Trophoblast cell (in vitro differentiated cells and primary cell): ENCODE data around the gene MAP4K4.

Source experiments
- DNase-seq, 2 donors: peaks; one replicate each; pipeline ENCODE4 v3.0.0-alpha.2; 2016
- H2AFZ ChIP-seq: 2 replicates; pipeline ENCODE4 v1.6.1; 2013; ENCODE audit warnings: low read length, moderate library complexity, mild to moderate bottlenecking; ENCODE audit not compliant: insufficient read depth, poor library complexity
- H2AK5ac ChIP-seq: 2 replicates; pipeline ENCODE4 v1.6.1; 2013; ENCODE audit warnings: mild to moderate bottlenecking, low read length
- H2BK120ac ChIP-seq: 2 replicates; pipeline ENCODE4 v1.6.1; 2013; ENCODE audit warnings: low read length, mild to moderate bottlenecking, moderate library complexity; ENCODE audit not compliant: insufficient read depth, poor library complexity
- H2BK12ac ChIP-seq: 2 replicates; pipeline ENCODE4 v1.6.1; 2013; ENCODE audit warnings: mild to moderate bottlenecking, low read length, moderate library complexity
- H2BK5ac ChIP-seq: 2 replicates; pipeline ENCODE4 v1.6.1; 2013; ENCODE audit warnings: low read length, low read depth, moderate library complexity, mild to moderate bottlenecking; ENCODE audit not compliant: poor library complexity
- H3K14ac ChIP-seq: 2 replicates; pipeline ENCODE4 v1.6.1; 2013; ENCODE audit warnings: mild to moderate bottlenecking, low read length
- H3K18ac ChIP-seq: 2 replicates; pipeline ENCODE4 v1.6.1; 2013; ENCODE audit warnings: mild to moderate bottlenecking, low read length
- H3K23ac ChIP-seq: 2 replicates; pipeline ENCODE4 v1.6.1; 2013; ENCODE audit warnings: low read length
- H3K27ac ChIP-seq: 2 replicates; pipeline ENCODE4 v1.5.1; 2013; ENCODE audit warnings: low read depth, mild to moderate bottlenecking, inconsistent platforms, low read length, moderate library complexity
- H3K27me3 ChIP-seq: 2 replicates; pipeline ENCODE4 v1.6.1; 2013; ENCODE audit warnings: inconsistent platforms, mild to moderate bottlenecking, low read length, moderate library complexity; ENCODE audit not compliant: insufficient read depth
- H3K36me3 ChIP-seq, 2 experiments: 1 replicate in 1 of 2; 2 replicates in 1 of 2; pipeline ENCODE4 v1.6.1; 2013; ENCODE audit warnings: low read length in 2 of 2, mild to moderate bottlenecking in 2 of 2, moderate library complexity in 1 of 2; ENCODE audit not compliant: insufficient read depth in 2 of 2, control insufficient read depth in 1 of 2
- H3K4ac ChIP-seq: 2 replicates; pipeline ENCODE4 v1.6.1; 2013; ENCODE audit warnings: low read depth, mild to moderate bottlenecking, low read length, moderate library complexity
- H3K4me1 ChIP-seq, 2 experiments: 1 replicate in 1 of 2; 2 replicates in 1 of 2; pipeline ENCODE4 v1.6.1; 2013; ENCODE audit warnings: low read length in 2 of 2, mild to moderate bottlenecking in 2 of 2, moderate library complexity in 1 of 2; ENCODE audit not compliant: insufficient read depth in 2 of 2, control insufficient read depth in 1 of 2
- H3K4me2 ChIP-seq: 2 replicates; pipeline ENCODE4 v1.6.1; 2013; ENCODE audit warnings: inconsistent platforms, mild to moderate bottlenecking, low read length, moderate library complexity
- H3K4me3 ChIP-seq: 2 replicates; pipeline ENCODE4 v1.5.1; 2013; ENCODE audit warnings: mild to moderate bottlenecking, low read depth, low read length, inconsistent platforms
- H3K79me1 ChIP-seq: one replicate; pipeline ENCODE4 v1.6.1; 2013; ENCODE audit warnings: low read length
- H3K79me2 ChIP-seq: 2 replicates; pipeline ENCODE4 v1.6.1; 2013; ENCODE audit warnings: low read length, mild to moderate bottlenecking; ENCODE audit not compliant: control insufficient read depth, insufficient read depth, poor library complexity
- H3K9ac ChIP-seq: 2 replicates; pipeline ENCODE4 v1.6.1; 2013; ENCODE audit warnings: mild to moderate bottlenecking, low read length
- H3K9me3 ChIP-seq: 2 replicates; pipeline ENCODE4 v1.6.1; 2013; ENCODE audit warnings: low read depth, mild to moderate bottlenecking, control low read depth, inconsistent platforms, low read length; ENCODE audit not compliant: insufficient read depth
- H4K12ac ChIP-seq: 2 replicates; pipeline ENCODE4 v1.6.1; 2013; ENCODE audit warnings: low read depth, mild to moderate bottlenecking, low read length, moderate library complexity
- H4K8ac ChIP-seq: 2 replicates; pipeline ENCODE4 v1.6.1; 2013; ENCODE audit warnings: low read depth, mild to moderate bottlenecking, low read length, moderate library complexity
- H4K91ac ChIP-seq: one replicate; pipeline ENCODE4 v1.6.1; 2013; ENCODE audit warnings: low read depth, mild to moderate bottlenecking, low read length, moderate library complexity
- WGBS: extraction: QIAGEN DNeasy Blood & Tissue Kit; methylation state at CpG from one replicate; pipeline ENCODE4 v1.1.7; 2013; ENCODE audit warnings: missing lambda C conversion rate; ENCODE audit not compliant: insufficient read length, insufficient coverage; ENCODE audit errors: extremely low coverage; 5-methylcytosine and 5-hydroxymethylcytosine counted together

The MAP4K4 gene

DNA sequence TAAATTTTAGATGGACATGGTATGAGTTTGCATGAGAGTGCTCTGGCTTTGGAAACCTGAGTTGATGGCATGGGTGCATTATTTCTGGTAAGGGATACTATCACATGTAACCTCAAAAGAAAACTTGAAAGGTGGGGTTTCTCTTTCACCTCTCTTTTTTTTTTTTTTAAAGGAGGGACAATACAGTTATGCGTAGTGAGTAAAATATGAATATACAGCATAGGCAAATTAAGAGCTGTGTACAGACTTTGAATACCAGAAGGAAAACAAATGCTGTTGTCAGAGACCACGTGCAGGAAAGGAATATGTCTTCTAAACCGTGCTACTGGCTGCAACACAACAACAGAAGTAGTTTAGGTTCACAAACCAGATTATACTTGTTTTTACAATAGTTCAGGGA, 82.1 kb downstream of the MAP4K4 start:
- Histone ChIP-seq H3K14ac (no peak overlapping the region), H4K12ac (no peak overlapping the region), H3K79me2 (peaks cover 26% of the 10 kb centered on the region), H4K8ac (no peak overlapping the region), H2BK12ac (no peak overlapping the region), H3K9me3 (no peaks in the 10 kb centered on the region), H3K4me1 (peaks cover 24 to 36% of the 10 kb centered on the region in 2 experiments), H3K36me3 (no peaks in the 10 kb centered on the region), H3K9ac (no peak overlapping the region), H2AFZ (no peak overlapping the region), H3K27me3 (no peaks in the 10 kb centered on the region), H3K79me1 (peaks cover 12% of the 10 kb centered on the region), H4K91ac (no peak overlapping the region), H3K18ac (no peak overlapping the region), H3K4me2 (no peak overlapping the region), H2BK5ac (no peak overlapping the region), H2BK120ac (no peak overlapping the region), H2AK5ac (no peak overlapping the region), H3K4me3 (no peak overlapping the region), H3K23ac (no peak overlapping the region), H3K4ac (no peak overlapping the region), H3K27ac (no peak overlapping the region)
- no CpG with 5 or more reads among the region's 3 CpGs for WGBS
- DNase-seq = no peak

DNA sequence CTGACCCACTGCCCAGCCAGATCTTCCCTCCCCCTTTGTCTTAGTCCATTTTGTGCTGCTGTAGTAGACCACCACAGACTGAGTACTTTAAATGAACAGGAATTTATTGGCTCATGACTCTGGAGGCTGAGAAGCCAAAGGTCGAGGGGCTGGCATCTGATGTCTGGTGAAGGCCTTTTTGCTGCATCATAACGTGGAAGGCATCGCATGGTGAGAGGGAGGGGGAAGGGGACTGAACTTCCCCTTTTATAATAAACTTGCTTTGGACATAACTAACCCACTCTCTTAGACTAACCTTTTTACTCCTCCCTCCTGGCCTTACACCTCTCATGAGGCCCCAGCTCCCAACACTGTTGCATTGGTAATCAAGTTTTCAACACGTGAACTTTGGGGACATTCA, 83.8 kb downstream of the MAP4K4 start:
- Histone ChIP-seq H2BK12ac (peak overlapping the region; percentile 12), H3K4ac (peak overlapping the region; percentile 76), H3K4me1 (peaks cover 16 to 28% of the 10 kb centered on the region in 2 experiments), H2BK5ac (no peak overlapping the region), H3K9ac (no peak overlapping the region), H4K8ac (peak overlapping the region; percentile 27), H4K12ac (no peak overlapping the region), H2AK5ac (no peak overlapping the region), H3K9me3 (no peaks in the 10 kb centered on the region), H3K18ac (peak overlapping the region; percentile 68), H3K14ac (no peak overlapping the region), H3K79me2 (peaks cover 22% of the 10 kb centered on the region), H3K4me2 (peak overlapping the region; percentile 37), H2BK120ac (no peak overlapping the region), H2AFZ (peak overlapping the region; percentile 9), H3K36me3 (no peaks in the 10 kb centered on the region), H3K27ac (peak overlapping the region; percentile 7), H3K23ac (no peak overlapping the region), H3K27me3 (no peaks in the 10 kb centered on the region), H4K91ac (no peak overlapping the region), H3K4me3 (no peak overlapping the region), H3K79me1 (peaks cover 10% of the 10 kb centered on the region)
- no peak for DNase-seq
- WGBS = no CpG with 5 or more reads among the region's 4 CpGs

DNA sequence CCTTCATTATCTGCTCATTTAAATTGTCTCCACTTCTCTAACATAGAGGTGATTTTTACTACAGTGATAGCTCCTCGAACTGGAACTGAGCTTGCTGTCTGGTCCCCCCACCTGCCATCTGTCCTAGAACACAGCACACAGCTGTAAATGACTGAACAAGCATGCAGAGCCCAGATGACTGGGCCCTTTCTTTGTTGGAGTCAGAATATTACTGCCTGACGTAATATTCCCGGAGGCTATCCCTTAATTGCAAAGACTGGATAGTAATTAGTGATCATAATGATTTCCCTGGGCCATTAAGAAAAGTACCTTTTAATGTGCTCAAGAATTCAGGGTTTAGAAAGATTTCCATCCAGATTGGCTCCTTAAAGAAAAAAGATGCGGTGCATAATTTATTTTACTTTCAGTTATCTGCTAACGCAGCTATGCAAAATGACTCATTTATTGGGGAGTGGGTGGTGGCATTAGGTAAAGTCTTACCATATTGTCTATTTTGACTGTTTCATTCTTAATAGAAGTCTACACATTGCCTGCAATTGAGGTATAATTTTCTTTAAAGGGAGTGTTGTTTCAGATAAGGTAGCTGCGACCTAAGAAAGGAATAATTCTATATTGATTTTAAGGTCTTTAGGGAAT, 84.4 kb downstream of the MAP4K4 start:
- Histone ChIP-seq H3K23ac (no peak overlapping the region), H4K91ac (no peak overlapping the region), H2BK5ac (no peak overlapping the region), H3K79me2 (peaks cover 22% of the 10 kb centered on the region), H2BK120ac (no peak overlapping the region), H3K36me3 (no peaks in the 10 kb centered on the region), H3K4me1 (peaks cover 16 to 27% of the 10 kb centered on the region in 2 experiments), H3K18ac (no peak overlapping the region), H3K27me3 (no peaks in the 10 kb centered on the region), H2BK12ac (no peak overlapping the region), H3K4me3 (no peak overlapping the region), H3K79me1 (peaks cover 10% of the 10 kb centered on the region), H3K4me2 (peak overlapping the region; percentile 37), H4K8ac (no peak overlapping the region), H3K27ac (peak overlapping the region; percentile 48), H2AK5ac (no peak overlapping the region), H4K12ac (no peak overlapping the region), H3K4ac (peak overlapping the region; percentile 78), H3K14ac (no peak overlapping the region), H3K9ac (no peak overlapping the region), H2AFZ (no peak overlapping the region), H3K9me3 (no peaks in the 10 kb centered on the region)
- no peak for DNase-seq
- no CpG with 5 or more reads among the region's 6 CpGs for WGBS

DNA sequence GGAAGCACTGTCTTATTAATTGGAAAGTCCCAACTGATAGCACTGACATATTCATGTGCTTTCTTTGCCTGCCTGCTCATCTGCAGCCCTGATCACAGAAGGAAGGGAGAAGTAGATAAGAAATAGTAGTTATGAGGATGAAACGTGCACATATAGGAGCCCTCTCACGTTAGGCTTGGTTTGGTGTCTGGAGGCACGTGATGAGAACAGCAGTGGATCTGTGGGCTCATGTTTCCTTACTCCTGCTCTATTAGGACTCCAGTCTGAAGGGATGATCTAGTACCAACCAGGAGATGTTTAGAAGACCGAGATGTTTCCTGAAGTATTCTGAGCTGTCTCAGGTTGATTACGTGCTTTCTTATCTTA, 84.9 kb downstream of the MAP4K4 start:
- Histone ChIP-seq H3K4me3 (no peak overlapping the region), H3K36me3 (no peaks in the 10 kb centered on the region), H2BK120ac (peak overlapping the region; percentile 52), H3K79me2 (peaks cover 20% of the 10 kb centered on the region), H3K14ac (no peak overlapping the region), H4K91ac (no peak overlapping the region), H3K23ac (no peak overlapping the region), H4K8ac (no peak overlapping the region), H3K27ac (peak overlapping the region; percentile 48), H4K12ac (no peak overlapping the region), H3K27me3 (no peaks in the 10 kb centered on the region), H3K4me2 (no peak overlapping the region), H3K4me1 (peaks cover 16 to 24% of the 10 kb centered on the region in 2 experiments), H3K9ac (no peak overlapping the region), H2AFZ (no peak overlapping the region), H3K9me3 (no peaks in the 10 kb centered on the region), H3K79me1 (peaks cover 10% of the 10 kb centered on the region), H3K4ac (peak overlapping the region; percentile 78), H2AK5ac (no peak overlapping the region), H2BK12ac (peak overlapping the region; percentile 43), H2BK5ac (no peak overlapping the region), H3K18ac (peak overlapping the region; percentile 29)
- no peak for DNase-seq
- WGBS = no CpG with 5 or more reads among the region's 5 CpGs
